Adipocyte (in vitro differentiated cells): ENCODE data around the gene MID1IP1.
A peak's percentile ranks its signal among the peaks of the same experiment; 100 is the strongest.

ENCODE experiments used
- DNase-seq: peaks from one replicate; pipeline ENCODE4 v3.0.0-alpha.2; 2015; ENCODE audit warnings: low read depth
- H3K27me3 ChIP-seq: replicated peaks from 2 replicates; pipeline ENCODE4 v1.7.0; 2013; ENCODE audit warnings: mild to moderate bottlenecking, low read length, moderate library complexity; ENCODE audit not compliant: control insufficient read depth, insufficient read depth
- H3K36me3 ChIP-seq: 2 replicates; pipeline ENCODE4 v1.7.0; 2013; ENCODE audit warnings: low read length, mild to moderate bottlenecking, moderate library complexity; ENCODE audit not compliant: control insufficient read depth, insufficient read depth, severe bottlenecking
- H3K4me1 ChIP-seq: 2 replicates; pipeline ENCODE4 v1.7.0; 2013; ENCODE audit warnings: mild to moderate bottlenecking, low read length, moderate library complexity; ENCODE audit not compliant: control insufficient read depth, insufficient read depth
- H3K4me3 ChIP-seq: 2 replicates; pipeline ENCODE4 v1.7.0; 2013; ENCODE audit warnings: mild to moderate bottlenecking, low read length, moderate library complexity
- H3K9ac ChIP-seq: 2 replicates; pipeline ENCODE4 v1.7.0; 2013; ENCODE audit warnings: mild to moderate bottlenecking, low read length, moderate library complexity
- H3K9me3 ChIP-seq: 2 replicates; pipeline ENCODE4 v1.7.0; 2013; ENCODE audit warnings: mild to moderate bottlenecking, low read length, moderate library complexity; ENCODE audit not compliant: control insufficient read depth

Gene MID1IP1

GRCh38 chrX:38803243-38803587, 2.0 kb downstream of the MID1IP1 start:
- no peaks in the 10 kb centered on the region for H3K36me3 ChIP-seq
- peak; percentile 25 for DNase-seq
- H3K4me3 ChIP-seq, result peak overlapping the region; percentile 79
- H3K27me3 ChIP-seq, result no peaks in the 10 kb centered on the region
- H3K4me1 ChIP-seq, result no peaks in the 10 kb centered on the region
- H3K9me3 ChIP-seq, result no peaks in the 10 kb centered on the region
- H3K9ac ChIP-seq, result peak overlapping the region; percentile 98

- Histone ChIP-seq H3K27me3 (no peaks in the 10 kb centered on the region), H3K9me3 (no peaks in the 10 kb centered on the region), H3K4me3 (peak overlapping the region; percentile 79), H3K4me1 (no peaks in the 10 kb centered on the region), H3K9ac (peak overlapping the region; percentile 98), H3K36me3 (no peaks in the 10 kb centered on the region)
- peak; percentile 66 for DNase-seq
Measured at GRCh38 chrX:38803588-38804431, 2.6 kb downstream of the MID1IP1 start.

GRCh38 chrX:38804432-38804681, 3.1 kb downstream of the MID1IP1 start:
- peak overlapping the region; percentile 79 for H3K4me3 ChIP-seq
- no peaks in the 10 kb centered on the region for H3K36me3 ChIP-seq
- H3K9ac ChIP-seq, result peak overlapping the region; percentile 98
- no peaks in the 10 kb centered on the region for H3K4me1 ChIP-seq
- H3K27me3 ChIP-seq, result no peaks in the 10 kb centered on the region
- no peak for DNase-seq
- no peaks in the 10 kb centered on the region for H3K9me3 ChIP-seq

- H3K4me3 ChIP-seq, result peak overlapping the region; percentile 79
- no peaks in the 10 kb centered on the region for H3K27me3 ChIP-seq
- H3K9me3 ChIP-seq, result no peaks in the 10 kb centered on the region
- H3K4me1 ChIP-seq, result no peaks in the 10 kb centered on the region
- peak; percentile 48 for DNase-seq
- H3K36me3 ChIP-seq, result no peaks in the 10 kb centered on the region
- H3K9ac ChIP-seq, result peak overlapping the region; percentile 98
Measured at GRCh38 chrX:38804682-38805431, 3.6 kb downstream of the MID1IP1 start.

- peak; percentile 90 for DNase-seq
- Histone ChIP-seq H3K9me3 (no peaks in the 10 kb centered on the region), H3K4me1 (no peaks in the 10 kb centered on the region), H3K27me3 (no peaks in the 10 kb centered on the region), H3K9ac (peak overlapping the region; percentile 98), H3K4me3 (peak overlapping the region; percentile 79), H3K36me3 (no peaks in the 10 kb centered on the region)
Measured at GRCh38 chrX:38805432-38806389, 4.5 kb downstream of the MID1IP1 start.

DNA sequence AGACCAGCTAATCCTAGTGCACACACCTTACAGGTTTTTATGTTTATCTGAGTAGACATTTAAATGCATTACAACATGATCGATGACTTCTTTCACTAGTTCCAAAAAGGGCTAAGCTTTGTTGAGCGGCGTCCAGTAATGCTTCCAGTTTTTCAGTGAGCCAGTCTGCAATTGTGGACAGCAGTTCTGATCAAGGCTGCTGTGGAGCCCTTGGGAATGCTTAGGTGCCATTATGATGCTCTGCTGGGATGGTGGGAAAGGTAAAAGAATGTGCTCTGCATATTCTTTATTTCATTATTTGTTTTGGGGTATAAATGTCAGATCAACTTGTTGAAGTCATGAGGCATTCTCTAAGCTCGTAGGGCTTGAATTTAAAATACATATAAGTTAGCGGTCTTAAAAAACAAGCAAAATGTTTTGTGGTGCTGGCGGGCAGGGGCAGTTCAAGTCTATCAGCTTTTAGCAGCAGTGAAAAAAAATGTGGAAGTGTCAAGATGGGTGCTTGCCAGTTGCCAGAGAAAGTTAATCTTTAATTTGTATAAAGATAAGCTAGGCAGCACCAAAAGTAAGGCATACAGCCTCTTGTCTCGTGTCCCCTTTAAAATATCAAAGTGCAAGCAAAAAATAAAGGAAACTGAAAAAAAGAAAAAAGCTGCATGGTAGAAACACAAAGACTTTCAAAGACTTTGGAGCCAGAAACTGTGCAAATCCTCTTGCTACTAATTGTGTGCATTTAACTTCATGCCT, 5.8 kb downstream of the MID1IP1 start:
- H3K9me3 ChIP-seq, result no peaks in the 10 kb centered on the region
- no peaks in the 10 kb centered on the region for H3K36me3 ChIP-seq
- H3K9ac ChIP-seq, result peak overlapping the region; percentile 98
- no peaks in the 10 kb centered on the region for H3K27me3 ChIP-seq
- H3K4me3 ChIP-seq, result peak overlapping the region; percentile 79
- no peaks in the 10 kb centered on the region for H3K4me1 ChIP-seq
- no peak for DNase-seq

- Histone ChIP-seq H3K36me3 (no peaks in the 10 kb centered on the region), H3K9ac (peak overlapping the region; percentile 98), H3K4me3 (peak overlapping the region; percentile 79), H3K9me3 (no peaks in the 10 kb centered on the region), H3K27me3 (no peaks in the 10 kb centered on the region), H3K4me1 (no peaks in the 10 kb centered on the region)
- peak; percentile 36 for DNase-seq
Measured at GRCh38 chrX:38807873-38808272, 6.6 kb downstream of the MID1IP1 start.

DNA sequence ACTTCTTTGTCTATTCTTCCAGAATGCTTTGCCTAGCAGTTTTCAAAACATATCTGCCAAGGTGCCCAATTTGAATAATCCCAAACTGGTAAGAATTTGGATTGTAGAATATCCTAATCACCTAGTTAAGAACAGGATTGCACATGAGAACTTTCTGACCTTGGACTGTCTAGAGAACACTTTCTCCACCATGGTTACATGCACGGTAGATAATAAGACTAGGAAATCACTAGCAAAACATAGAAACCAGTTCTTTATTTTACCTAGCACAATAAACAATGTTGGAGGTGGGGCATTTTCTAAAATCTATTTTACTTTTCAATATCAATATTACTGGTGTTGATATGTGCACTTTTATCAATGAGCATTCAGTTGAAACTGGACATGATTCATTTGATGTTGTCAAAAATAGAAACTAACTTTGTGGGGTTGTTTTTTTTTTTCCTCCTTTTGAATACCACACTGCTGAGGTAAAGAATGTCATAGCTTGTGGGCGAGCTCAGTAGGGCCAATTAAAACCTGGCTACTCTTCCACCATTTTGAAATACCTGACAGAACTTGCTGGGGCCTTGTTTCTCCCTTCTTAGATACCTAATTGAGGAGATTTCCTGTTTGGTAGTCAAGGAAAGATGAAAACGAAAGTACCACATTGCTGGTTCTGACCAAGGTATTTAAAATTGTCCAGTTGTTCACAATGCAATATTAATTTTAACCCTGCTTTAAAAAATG, 10.4 kb downstream of the MID1IP1 start:
- Histone ChIP-seq H3K4me3 (no peak overlapping the region), H3K9me3 (no peaks in the 10 kb centered on the region), H3K4me1 (peaks cover 4% of the 10 kb centered on the region), H3K36me3 (no peaks in the 10 kb centered on the region), H3K9ac (no peak overlapping the region), H3K27me3 (no peaks in the 10 kb centered on the region)
- DNase-seq, result peak; percentile 9

DNA sequence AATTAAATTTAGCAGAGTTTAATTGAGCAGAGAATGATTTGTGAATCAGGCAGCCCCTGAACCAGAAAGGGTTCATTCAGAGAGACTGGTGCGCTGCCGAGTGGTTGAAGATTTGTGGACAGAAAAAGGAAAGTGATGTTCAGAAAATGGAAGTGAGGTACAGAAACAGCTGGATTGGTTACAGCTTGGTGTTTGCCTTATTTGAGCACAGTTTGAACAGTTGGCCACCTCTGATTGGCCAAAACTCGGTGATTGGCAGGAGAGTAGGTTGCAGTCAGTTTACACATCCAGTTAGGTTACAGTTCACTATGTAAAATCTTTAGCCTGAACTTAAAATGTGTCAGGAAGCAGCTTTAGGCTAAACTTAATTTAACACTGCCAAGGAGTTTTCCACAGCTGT, 14.9 kb downstream of the MID1IP1 start:
- no peak for DNase-seq
- Histone ChIP-seq H3K4me3 (no peak overlapping the region), H3K4me1 (peaks cover 12% of the 10 kb centered on the region), H3K36me3 (no peaks in the 10 kb centered on the region), H3K9ac (no peak overlapping the region), H3K9me3 (no peaks in the 10 kb centered on the region), H3K27me3 (no peaks in the 10 kb centered on the region)

GRCh38 chrX:38817004-38817703, 15.9 kb downstream of the MID1IP1 start:
- Histone ChIP-seq H3K9me3 (no peaks in the 10 kb centered on the region), H3K9ac (peak overlapping the region; percentile 23), H3K4me1 (peaks cover 12% of the 10 kb centered on the region), H3K4me3 (no peak overlapping the region), H3K27me3 (no peaks in the 10 kb centered on the region), H3K36me3 (no peaks in the 10 kb centered on the region)
- DNase-seq, result peak; percentile 27
